Hippocampal formation (tissue), 2 donors: ENCODE results near the gene SHANK3.

Experiments used
- DNase-seq, 2 donors: peaks; one replicate each; lab custom pipeline; 2025; lab: John Stamatoyannopoulos, UW

Gene SHANK3

DNA sequence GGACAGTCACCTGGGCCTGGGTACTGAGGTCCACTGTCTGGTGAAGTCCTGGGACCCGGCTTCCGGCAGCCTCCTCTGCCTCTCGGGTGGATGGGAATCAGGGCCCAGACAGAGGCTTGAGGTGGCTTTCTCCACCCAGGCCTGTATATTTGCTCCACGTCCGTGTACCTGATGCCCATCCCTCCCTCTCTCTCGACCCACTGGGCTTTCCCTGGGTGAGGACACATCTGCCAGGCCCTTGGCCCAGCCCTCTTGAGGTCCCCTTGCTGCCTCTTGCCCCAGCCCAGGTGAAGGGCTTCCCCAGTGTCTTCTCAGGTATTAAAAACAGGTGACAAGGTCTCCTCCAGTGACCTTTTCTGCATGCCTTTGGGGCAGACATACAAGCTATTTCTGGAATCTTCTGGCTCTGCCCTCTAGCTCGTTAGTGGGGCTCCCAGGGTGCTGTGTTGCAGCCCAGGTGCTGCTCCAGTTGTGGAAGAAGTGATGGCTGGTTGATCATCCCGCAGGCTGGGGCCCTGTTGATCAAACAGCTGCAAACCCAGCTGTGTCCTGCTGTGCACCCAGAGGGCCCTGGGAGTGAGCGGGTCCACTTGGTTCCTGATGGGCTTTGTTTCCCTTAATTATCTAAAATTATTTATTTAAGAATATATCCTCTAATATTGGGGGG is 39.9 kb downstream of the SHANK3 start:
- DNase-seq: no peak

DNA sequence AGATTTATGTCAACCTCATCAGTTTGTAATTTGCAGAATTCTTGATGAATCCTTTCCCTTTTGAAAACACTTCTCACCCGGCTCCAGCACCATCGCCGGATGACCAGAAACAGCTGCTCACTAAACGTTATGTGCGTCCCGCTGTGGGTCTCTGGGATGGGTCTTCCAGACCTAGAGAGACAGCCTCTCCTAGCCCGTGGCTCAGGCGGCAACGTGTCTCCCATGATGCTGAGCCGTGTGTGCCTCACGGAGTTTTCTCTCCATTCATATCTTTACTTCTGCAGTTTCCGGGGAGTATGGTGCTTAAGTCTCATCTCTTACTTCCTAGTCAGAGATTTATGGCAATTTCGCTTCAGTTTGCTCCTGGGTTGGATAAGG is 40.4 kb downstream of the SHANK3 start:
- DNase-seq: no peak

DNA sequence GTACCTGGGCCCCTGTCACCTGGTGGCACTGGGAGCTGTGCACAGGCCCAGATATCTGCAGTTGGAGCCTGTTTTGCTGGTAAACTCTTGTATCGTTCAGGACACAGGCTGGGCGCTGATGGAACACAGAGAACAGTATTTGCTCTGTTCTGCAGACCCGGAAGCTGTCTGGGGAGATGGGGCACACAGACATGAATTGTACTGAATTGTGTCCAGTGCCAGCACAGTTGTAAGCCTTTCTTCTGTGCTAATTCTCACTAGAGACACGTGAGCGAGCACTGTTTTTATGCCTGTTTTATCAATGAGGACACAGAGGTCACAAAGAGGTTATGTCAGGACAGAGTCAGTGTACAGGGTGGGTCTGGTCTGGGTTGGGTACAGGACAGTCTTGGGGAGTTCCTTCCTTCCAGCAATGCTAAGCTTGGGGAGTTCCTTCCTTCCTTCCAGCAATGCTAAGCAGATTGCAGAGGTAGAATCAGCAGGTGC is 41.0 kb downstream of the SHANK3 start:
- peak; percentile 85 to 94 for DNase-seq

DNA sequence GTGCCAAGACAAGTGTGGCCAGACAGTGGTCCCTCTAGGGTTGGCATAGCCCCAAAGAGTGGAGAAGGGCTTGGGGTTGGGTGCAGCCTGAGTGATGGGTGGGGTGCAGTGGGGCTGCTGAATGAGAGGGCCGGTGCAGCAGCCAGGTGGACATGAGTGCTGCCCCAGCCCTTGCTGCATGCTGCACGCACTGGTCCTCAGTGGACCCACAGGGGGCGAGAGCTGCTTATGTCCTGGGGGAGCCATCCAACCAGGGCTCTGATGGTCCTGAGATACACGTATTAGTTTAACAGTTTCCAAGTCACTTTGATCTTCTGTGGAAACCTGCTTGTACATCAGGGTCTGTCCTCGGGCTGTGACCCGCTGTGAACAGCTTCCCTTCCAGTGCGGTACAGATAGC is 41.5 kb downstream of the SHANK3 start:
- DNase-seq: no peak

DNA sequence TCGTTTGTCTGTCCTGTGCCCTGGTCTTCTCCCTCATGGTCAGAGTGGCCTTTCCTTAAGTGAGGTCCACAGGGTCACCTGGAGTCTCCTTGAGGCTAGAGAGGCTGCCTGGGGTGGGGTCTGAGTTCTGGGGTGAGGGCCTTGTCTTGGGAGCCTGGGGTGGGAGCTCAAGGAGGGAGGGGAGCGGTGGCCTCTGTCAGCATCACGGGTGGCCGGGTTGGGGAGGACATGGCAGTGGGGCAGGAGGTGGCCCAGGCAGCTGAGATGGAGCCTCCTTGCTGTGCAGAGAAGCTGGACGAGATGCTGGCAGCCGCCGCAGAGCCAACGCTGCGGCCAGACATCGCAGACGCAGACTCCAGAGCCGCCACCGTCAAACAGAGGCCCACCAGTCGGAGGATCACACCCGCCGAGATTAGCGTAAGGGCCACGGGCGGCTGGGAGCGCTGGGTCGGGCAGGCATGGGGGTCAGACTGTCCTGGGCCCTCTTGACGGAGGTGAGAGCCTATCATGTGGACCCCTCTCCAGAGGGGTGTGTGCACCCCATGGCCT is 42.1 kb downstream of the SHANK3 start:
- DNase-seq: no peak

DNA sequence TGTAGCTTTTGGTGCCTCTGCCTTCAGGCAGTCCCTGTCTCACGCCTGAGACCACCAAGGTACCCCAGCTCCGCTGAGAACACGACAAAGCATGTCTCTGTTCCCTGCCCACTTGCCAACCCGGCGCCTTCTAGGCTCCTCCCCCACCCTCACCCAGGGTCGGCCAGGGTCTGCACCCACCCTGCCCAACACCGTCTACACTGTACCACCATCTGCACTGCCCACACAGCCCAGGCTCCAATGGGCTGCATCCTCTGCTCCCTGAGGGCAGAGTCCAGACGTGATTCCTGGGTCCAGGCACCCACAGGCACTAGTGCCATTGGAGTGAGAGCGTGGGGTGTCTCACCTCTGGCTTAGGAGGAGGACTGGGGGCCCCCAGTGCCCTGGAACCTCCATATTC is 42.6 kb downstream of the SHANK3 start:
- DNase-seq: no peak

DNA sequence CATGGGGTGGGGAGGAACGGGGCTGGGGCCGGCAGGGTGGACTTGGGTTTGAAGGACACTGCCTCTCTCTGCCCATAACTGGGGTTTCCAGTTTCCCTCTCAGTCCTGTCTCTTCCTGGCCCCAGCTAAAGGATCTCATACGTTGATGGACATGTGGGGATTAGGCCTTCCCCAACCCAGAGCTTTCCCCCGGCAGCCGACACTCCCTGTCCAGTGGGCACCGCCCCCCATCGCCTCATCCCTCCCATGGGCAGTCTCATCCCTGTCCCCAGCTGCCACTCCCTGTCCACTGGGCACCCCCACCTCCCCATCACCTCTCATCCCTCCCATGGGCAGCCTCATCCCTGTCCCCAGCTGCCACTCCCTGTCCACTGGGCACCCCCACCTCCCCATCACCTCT is 43.2 kb downstream of the SHANK3 start:
- no peak for DNase-seq

DNA sequence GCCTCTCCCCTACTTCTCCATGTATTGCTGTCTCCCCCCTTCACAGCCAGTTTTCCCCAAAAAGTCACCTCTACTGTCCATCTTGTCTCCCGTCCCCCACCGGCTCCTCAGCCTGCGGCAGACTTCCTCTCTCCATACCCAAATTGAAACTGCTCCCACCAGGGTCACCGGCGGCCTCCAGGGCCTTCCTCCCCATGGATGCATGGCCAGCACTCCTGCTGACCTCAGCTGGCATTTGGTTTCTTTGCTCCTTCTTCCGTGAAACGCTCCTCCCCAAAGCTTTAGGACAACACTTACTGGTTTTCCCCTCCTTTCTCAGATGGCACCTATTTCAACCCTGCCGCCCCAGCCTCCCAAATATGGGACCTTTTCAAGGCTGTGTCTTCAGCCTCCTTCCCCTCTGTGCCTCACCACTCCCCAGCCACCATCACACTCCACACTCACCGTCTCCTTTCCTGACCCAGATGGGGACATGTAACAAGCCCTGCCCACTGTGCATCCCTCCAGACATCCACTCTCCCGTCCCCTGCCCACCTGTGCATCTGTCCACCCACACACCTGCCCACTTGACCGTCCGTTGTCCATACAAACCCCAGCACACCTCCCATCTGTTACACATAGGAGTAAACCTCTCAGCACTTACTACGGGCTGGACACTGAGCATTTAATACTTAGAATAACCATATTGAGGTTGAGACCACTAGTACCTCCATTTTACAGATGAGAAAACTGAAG is 43.8 kb downstream of the SHANK3 start:
- no peak for DNase-seq

DNA sequence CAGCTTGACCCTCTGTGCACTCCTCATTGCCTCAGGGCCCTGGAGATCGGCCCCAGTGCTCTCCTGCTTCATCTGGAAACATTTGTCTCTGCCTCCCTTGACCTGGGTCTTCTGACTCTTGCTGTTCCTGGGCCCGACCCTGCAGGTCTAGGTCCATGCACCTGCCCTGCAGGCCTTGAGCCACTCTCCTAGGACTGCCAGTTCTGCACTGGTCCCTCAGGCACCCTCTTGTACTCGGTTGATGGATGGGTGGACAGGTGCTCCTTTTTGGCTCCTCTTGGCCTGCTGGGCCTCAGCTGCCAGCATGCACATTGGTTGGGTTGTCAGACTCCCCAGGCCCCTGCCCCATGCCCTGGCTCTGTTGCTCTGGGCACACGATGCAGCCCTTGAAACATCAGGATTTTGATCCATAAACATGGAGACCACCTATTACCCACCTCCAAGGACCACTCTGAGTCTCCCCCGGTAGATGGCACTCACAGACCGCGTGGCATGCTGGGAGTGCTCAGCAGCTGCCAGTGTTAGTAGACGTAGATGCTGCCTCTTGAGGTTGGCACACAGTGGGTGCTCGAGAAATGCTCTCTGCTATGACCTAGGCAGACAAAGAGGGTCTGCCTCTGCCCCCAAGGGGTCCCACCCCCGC is 45.2 kb downstream of the SHANK3 start:
- DNase-seq: no peak

DNA sequence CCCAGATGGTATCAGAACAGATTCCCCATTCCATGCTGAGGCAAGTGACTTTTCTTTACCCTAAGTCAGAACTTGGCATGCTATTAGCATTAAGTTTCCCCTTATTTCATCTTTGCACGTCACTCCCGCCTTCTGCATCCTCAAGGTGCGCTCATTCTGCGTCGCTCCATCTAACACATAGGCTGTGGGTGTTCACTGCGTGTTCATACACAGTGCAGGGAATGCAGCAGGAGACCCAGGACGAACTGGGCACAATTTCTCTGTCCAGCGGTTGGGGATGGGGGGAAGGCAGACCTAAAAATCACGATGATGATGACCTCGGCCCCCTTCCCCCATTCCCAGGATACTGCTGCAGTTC is 45.7 kb downstream of the SHANK3 start:
- no peak for DNase-seq

DNA sequence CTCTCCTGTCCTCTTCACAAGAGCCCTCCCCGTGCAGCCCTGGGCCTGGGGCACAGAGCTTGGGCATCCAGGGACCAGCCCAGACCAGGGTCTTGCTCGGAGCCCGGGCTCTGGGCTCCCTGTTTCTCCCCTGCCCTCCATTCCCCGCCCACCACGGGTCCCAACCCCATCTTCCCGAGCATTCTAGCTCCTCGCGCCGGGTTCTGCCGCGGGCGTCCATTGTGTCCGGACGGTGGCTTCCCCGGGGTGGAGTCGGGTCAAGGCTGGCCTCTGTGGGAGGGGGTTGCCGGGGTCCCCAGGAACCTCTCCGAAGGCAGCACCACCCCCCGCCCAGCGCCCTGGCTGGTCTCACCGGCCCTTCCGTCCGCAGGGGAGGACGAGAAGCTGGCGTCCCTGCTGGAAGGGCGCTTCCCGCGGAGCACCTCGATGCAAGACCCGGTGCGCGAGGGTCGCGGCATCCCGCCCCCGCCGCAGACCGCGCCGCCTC is 47.2 kb downstream of the SHANK3 start:
- DNase-seq: no peak

DNA sequence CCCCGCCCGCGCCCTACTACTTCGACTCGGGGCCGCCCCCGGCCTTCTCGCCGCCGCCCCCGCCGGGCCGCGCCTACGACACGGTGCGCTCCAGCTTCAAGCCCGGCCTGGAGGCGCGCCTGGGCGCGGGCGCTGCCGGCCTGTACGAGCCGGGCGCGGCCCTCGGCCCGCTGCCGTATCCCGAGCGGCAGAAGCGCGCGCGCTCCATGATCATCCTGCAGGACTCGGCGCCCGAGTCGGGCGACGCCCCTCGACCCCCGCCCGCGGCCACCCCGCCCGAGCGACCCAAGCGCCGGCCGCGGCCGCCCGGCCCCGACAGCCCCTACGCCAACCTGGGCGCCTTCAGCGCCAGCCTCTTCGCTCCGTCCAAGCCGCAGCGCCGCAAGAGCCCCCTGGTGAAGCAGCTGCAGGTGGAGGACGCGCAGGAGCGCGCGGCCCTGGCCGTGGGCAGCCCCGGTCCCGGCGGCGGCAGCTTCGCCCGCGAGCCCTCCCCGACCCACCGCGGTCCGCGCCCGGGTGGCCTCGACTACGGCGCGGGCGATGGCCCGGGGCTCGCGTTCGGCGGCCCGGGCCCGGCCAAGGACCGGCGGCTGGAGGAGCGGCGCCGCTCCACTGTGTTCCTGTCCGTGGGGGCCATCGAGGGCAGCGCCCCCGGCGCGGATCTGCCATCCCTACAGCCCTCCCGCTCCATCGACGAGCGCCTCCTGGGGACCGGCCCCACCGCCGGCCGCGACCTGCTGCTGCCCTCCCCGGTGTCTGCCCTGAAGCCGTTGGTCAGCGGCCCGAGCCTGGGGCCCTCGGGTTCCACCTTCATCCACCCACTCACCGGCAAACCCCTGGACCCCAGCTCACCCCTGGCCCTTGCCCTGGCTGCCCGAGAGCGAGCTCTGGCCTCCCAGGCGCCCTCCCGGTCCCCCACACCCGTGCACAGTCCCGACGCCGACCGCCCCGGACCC is 48.0 kb downstream of the SHANK3 start:
- no peak for DNase-seq

DNA sequence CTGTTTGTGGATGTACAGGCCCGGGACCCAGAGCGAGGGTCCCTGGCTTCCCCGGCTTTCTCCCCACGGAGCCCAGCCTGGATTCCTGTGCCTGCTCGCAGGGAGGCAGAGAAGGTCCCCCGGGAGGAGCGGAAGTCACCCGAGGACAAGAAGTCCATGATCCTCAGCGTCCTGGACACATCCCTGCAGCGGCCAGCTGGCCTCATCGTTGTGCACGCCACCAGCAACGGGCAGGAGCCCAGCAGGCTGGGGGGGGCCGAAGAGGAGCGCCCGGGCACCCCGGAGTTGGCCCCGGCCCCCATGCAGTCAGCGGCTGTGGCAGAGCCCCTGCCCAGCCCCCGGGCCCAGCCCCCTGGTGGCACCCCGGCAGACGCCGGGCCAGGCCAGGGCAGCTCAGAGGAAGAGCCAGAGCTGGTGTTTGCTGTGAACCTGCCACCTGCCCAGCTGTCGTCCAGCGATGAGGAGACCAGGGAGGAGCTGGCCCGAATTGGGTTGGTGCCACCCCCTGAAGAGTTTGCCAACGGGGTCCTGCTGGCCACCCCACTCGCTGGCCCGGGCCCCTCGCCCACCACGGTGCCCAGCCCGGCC is 48.7 kb downstream of the SHANK3 start:
- no peak for DNase-seq

DNA sequence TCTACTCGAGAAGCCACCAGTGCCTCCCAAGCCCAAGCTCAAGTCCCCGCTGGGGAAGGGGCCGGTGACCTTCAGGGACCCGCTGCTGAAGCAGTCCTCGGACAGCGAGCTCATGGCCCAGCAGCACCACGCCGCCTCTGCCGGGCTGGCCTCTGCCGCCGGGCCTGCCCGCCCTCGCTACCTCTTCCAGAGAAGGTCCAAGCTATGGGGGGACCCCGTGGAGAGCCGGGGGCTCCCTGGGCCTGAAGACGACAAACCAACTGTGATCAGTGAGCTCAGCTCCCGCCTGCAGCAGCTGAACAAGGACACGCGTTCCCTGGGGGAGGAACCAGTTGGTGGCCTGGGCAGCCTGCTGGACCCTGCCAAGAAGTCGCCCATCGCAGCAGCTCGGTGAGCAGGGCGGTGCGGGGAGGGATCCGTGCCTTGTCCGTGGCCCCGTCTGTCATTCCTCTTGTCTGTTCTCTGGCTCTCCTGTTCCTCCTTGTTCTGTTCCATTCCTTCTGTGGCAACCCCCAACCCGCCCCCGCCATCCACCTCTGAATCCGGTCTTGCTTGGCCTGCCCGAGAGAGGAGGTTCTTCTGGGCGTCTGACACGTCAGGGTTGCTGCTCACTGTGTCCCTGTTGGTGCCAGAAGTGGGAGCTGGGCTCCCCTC is 49.6 kb downstream of the SHANK3 start:
- no peak for DNase-seq
